HEK293 (cell line): Measurements from ENCODE around the gene LRRC8B.

Source experiments
- BCL11A ChIP-seq: fragments of 450-650 bp; formaldehyde crosslinking; IDR thresholded peaks from 2 replicates; pipeline ENCODE4 v1.5.1; 2016; ENCODE audit warnings: low read depth, missing biosample characterization, missing genetic modification characterization
- GLIS1 ChIP-seq: fragments of 450-650 bp; formaldehyde crosslinking; IDR thresholded peaks from 2 replicates; pipeline ENCODE4 v1.5.1; 2016; ENCODE audit warnings: missing biosample characterization, missing genetic modification characterization
- SALL2 ChIP-seq: fragments of 450-650 bp; formaldehyde crosslinking; IDR thresholded peaks from 2 replicates; pipeline ENCODE4 v1.5.0; 2017; ENCODE audit warnings: missing biosample characterization, mild to moderate bottlenecking, missing genetic modification characterization, borderline replicate concordance
- ZBTB20 ChIP-seq: fragments of 450-650 bp; formaldehyde crosslinking; IDR thresholded peaks from 2 replicates; pipeline ENCODE4 v1.5.1; 2016; ENCODE audit warnings: missing biosample characterization, missing genetic modification characterization
- ZFP41 ChIP-seq: fragments of 450-650 bp; formaldehyde crosslinking; IDR thresholded peaks from 2 replicates; pipeline ENCODE4 v1.5.1; 2016; ENCODE audit warnings: missing biosample characterization, missing genetic modification characterization, borderline replicate concordance
- ZNF138 ChIP-seq: fragments of 450-650 bp; formaldehyde crosslinking; IDR thresholded peaks from 2 replicates; pipeline ENCODE4 v1.5.1; 2016; ENCODE audit warnings: missing biosample characterization, missing genetic modification characterization, borderline replicate concordance
- ZNF292 ChIP-seq: fragments of 450-650 bp; formaldehyde crosslinking; IDR thresholded peaks from 2 replicates; pipeline ENCODE4 v1.5.1; 2016; ENCODE audit warnings: low read depth, missing biosample characterization, missing genetic modification characterization, borderline replicate concordance
- ZNF473 ChIP-seq: fragments of 450-650 bp; formaldehyde crosslinking; IDR thresholded peaks from 2 replicates; pipeline ENCODE4 v1.5.1; 2017; ENCODE audit warnings: missing biosample characterization, missing genetic modification characterization
- ZNF514 ChIP-seq: fragments of 450-650 bp; formaldehyde crosslinking; IDR thresholded peaks from 2 replicates; pipeline ENCODE4 v1.5.1; 2016; ENCODE audit warnings: missing biosample characterization, missing genetic modification characterization
- ZNF629 ChIP-seq: fragments of 450-650 bp; formaldehyde crosslinking; IDR thresholded peaks from 2 replicates; pipeline ENCODE4 v1.5.1; 2017; ENCODE audit warnings: missing biosample characterization, missing genetic modification characterization
- ZNF664 ChIP-seq: fragments of 450-650 bp; formaldehyde crosslinking; IDR thresholded peaks from 2 replicates; pipeline ENCODE4 v1.5.1; 2016; ENCODE audit warnings: missing biosample characterization, missing genetic modification characterization
- TF ChIP-seq, protein P1 (sequence below): fragments of 450-650 bp; formaldehyde crosslinking; IDR thresholded peaks from 2 replicates; pipeline ENCODE4 v1.5.1; 2016; ENCODE audit warnings: missing biosample characterization, missing genetic modification characterization
- TF ChIP-seq, protein P2 (sequence below): fragments of 450-650 bp; formaldehyde crosslinking; IDR thresholded peaks from 2 replicates; pipeline ENCODE4 v1.5.1; 2016; ENCODE audit warnings: missing biosample characterization, missing genetic modification characterization

DNA sequence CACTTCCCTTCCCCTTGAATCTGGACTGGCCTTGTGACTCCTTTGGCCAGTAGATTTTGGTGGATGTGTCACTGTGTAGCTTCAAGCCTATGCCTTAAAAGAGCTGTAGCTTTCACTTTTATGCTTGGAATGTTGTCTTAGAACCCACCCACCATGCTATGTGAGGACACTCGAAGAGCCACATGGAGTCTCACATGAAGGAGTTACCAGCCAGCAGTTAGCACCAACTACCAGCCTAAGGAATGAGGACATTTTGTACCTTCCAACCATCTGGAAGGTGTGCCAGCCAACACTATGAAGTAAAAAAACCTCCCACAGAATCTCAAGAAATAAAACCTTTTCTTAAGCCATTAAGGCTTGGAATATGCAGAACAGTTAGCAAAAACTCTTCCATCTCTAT is 50.6 kb downstream of the LRRC8B start:
- TF ChIP-seq ZNF629 (tag by site-specific recombination) (no peak), BCL11A (no peak), ZNF664 (tag by site-specific recombination) (no peak), ZNF514 (tag by site-specific recombination) (no peak), ZNF138 (tag by site-specific recombination) (no peak), ZNF292 (tag by site-specific recombination) (no peak), ZFP41 (no peak), ZNF473 (tag by site-specific recombination) (no peak), GLIS1 (tag by site-specific recombination) (no peak), ZBTB20 (tag by site-specific recombination) (no peak), SALL2 (tag by site-specific recombination) (no peak)
- TF ChIP-seq, protein P1, sequence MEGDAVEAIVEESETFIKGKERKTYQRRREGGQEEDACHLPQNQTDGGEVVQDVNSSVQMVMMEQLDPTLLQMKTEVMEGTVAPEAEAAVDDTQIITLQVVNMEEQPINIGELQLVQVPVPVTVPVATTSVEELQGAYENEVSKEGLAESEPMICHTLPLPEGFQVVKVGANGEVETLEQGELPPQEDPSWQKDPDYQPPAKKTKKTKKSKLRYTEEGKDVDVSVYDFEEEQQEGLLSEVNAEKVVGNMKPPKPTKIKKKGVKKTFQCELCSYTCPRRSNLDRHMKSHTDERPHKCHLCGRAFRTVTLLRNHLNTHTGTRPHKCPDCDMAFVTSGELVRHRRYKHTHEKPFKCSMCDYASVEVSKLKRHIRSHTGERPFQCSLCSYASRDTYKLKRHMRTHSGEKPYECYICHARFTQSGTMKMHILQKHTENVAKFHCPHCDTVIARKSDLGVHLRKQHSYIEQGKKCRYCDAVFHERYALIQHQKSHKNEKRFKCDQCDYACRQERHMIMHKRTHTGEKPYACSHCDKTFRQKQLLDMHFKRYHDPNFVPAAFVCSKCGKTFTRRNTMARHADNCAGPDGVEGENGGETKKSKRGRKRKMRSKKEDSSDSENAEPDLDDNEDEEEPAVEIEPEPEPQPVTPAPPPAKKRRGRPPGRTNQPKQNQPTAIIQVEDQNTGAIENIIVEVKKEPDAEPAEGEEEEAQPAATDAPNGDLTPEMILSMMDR (tag by site-specific recombination) = no peak
- TF ChIP-seq, protein P2, sequence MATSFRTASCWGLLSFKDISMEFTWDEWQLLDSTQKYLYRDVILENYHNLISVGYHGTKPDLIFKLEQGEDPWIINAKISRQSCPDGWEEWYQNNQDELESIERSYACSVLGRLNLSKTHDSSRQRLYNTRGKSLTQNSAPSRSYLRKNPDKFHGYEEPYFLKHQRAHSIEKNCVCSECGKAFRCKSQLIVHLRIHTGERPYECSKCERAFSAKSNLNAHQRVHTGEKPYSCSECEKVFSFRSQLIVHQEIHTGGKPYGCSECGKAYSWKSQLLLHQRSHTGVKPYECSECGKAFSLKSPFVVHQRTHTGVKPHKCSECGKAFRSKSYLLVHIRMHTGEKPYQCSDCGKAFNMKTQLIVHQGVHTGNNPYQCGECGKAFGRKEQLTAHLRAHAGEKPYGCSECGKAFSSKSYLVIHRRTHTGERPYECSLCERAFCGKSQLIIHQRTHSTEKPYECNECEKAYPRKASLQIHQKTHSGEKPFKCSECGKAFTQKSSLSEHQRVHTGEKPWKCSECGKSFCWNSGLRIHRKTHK (tag by site-specific recombination) = no peak
